HG03175 (cell line): Measurements from ENCODE around the gene ACOT11.
"Not testable (repeated sequence)": the region's sequence is repeated elsewhere in the genome, so short reads cannot be mapped to it uniquely, and the experiment has no call there.

Source experiments
- ATAC-seq: cut with Tn5 transposase; IDR thresholded peaks from one replicate; pipeline ENCODE4 v1.9.1; 2021; ENCODE audit warnings: mild to moderate bottlenecking, moderate library complexity; ENCODE audit not compliant: unreplicated experiment

Gene ACOT11

GRCh38 chr1:54607821-54608565, 60.0 kb downstream of the ACOT11 start:
- no peak for ATAC-seq

GRCh38 chr1:54608566-54609230, 60.7 kb downstream of the ACOT11 start:
- ATAC-seq = no peak

- ATAC-seq = no peak
These were observed 61.4 kb downstream of the ACOT11 start for GRCh38 chr1:54609301-54609921.

GRCh38 chr1:54610048-54610447, 62.0 kb downstream of the ACOT11 start:
- ATAC-seq = no peak

- ATAC-seq = no peak
These were observed 62.9 kb downstream of the ACOT11 start for GRCh38 chr1:54610601-54611580.

- no peak for ATAC-seq
These were observed 63.6 kb downstream of the ACOT11 start for GRCh38 chr1:54611621-54612020.

- no peak for ATAC-seq
These were observed 66.0 kb downstream of the ACOT11 start for GRCh38 chr1:54614024-54614423.

GRCh38 chr1:54614563-54614962, 66.5 kb downstream of the ACOT11 start:
- no peak for ATAC-seq

- ATAC-seq = no peak
These were observed 67.7 kb downstream of the ACOT11 start for GRCh38 chr1:54615531-54616279.

GRCh38 chr1:54619749-54620148, 71.7 kb downstream of the ACOT11 start:
- no peak for ATAC-seq

- no peak for ATAC-seq
These were observed 75.4 kb downstream of the ACOT11 start, which contains the start of gene FAM151A for GRCh38 chr1:54623216-54624007. TSS of gene FAM151A (minus strand) at chr1:54623525. CDS start at chr1:54623395, 130 bp downstream.

- ATAC-seq = no peak
These were observed 76.7 kb downstream of the ACOT11 start for GRCh38 chr1:54624466-54625464.

- ATAC-seq = no peak
These were observed 79.2 kb downstream of the ACOT11 start for GRCh38 chr1:54627196-54627595.

- ATAC-seq = not testable (repeated sequence)
These were observed 87.8 kb downstream of the ACOT11 start for GRCh38 chr1:54635804-54636203.

- not testable (repeated sequence) for ATAC-seq
These were observed 88.7 kb downstream of the ACOT11 start for GRCh38 chr1:54636461-54637446.

GRCh38 chr1:54640361-54640760, 92.3 kb downstream of the ACOT11 start:
- ATAC-seq = no peak
